ENCODE results near the gene VWC2L.

Gene VWC2L

DNA sequence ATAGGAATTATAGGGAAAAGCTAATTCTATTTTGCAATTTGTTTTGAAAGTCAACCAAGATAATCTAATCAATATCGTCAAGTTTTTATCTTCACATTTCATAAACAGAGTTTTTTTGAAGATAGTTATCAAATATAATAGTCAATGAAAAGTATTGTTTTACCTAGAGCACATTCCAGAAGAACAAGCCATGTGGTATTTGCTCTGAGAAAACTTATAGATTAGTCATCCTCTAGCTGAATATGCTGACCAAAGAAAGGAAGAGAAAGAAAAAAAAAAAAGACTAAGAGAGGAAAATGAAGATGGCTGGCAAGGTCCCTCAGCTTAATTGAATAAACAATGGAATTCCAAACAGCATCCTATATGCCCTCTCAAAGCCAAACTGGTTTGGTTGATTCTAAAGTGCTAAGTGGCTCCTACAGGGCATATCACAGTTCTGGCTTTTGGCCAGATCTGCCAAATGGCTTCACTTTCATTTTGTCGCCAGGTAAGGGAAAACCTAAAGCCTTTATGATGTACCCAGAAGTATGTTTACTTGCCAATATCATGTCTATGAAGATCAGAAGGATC lies 132.6 kb downstream of the VWC2L start:
- no peak for DNase-seq

DNA sequence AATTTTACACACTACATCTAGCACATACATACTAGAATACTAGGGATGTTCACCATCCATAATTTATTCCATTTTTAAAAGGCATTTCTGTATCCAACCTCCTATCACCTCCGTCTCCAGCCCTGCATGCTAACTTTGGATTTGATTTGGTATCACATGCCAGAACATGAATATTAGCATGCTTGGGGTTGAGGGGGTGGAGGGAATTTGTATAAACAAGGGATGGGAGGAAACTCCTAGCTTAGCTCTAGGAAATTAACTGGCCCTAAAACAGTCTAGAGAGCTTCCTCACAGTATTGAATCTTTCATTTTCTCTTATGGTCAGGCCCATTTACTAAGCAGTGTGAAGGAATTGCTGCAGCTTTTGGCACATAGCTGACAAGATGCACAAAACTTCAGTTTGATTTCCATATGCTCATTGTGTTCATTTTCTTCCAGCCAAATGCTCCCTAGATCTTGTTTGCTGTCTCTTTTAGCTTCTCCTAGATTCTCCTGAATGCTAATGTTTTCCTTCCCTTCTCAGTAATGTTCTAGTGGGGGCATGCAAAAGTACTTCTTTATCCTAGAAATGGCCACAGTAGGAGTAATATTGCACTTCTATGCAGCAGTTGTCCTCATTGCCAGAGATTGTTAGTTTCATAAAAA lies 135.2 kb downstream of the VWC2L start:
- no peak for DNase-seq

DNA sequence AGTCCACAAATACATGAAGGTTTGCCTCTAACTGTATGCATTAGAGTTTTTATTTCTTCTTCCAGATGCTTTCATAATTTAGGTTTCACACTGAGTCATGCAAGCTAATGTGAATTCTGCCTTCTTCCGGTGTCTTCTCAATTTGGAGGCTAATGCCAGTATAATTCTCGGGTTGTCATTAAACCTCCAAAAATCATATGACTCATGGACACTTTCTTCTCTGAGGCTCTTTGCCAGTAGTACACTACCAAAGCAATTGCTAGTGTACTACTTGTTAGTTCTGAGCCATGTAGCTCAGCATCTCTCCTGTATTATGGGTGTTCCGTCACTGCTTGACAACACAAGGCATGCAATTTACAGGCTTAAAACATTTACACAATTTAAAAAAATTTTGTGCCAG lies 137.1 kb downstream of the VWC2L start:
- DNase-seq, result no peak

DNA sequence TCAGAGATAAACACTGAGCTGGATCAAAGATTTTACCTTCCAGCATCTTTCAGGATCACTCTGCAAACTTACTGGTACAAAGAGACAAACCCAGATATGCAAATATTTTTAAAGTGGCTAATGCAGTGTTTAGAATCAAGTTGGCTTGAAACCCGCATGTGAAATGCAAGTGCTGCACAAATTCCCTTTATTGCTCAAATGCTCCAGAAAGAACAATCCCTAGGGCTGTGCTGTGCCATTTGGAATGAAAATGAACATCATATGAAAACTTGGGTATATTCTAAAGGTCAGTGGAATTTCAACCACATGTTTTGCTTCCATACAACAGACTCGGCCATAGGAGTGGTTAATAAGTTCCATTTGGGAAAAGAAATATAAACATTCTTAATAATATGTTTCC lies 139.1 kb downstream of the VWC2L start:
- no peak for DNase-seq

DNA sequence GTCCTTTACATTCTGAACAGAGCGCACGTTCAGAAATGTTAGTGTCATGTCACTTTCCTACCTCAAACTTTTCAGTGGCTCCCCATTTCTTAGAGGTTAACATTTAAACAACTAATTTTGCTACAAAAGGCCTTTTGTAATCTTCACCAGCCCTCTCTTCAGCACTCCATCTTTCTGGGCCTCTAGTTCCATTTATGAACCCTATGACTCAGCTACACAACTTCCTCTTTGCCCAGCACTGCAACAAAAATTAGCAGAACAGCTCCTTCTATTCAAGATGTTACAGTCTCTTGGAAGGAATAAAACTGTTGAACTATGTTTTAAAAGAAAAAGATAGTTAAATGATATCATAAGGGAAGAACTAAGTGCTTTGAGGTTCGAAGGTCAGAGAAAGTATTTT lies 139.9 kb downstream of the VWC2L start:
- no peak for DNase-seq

DNA sequence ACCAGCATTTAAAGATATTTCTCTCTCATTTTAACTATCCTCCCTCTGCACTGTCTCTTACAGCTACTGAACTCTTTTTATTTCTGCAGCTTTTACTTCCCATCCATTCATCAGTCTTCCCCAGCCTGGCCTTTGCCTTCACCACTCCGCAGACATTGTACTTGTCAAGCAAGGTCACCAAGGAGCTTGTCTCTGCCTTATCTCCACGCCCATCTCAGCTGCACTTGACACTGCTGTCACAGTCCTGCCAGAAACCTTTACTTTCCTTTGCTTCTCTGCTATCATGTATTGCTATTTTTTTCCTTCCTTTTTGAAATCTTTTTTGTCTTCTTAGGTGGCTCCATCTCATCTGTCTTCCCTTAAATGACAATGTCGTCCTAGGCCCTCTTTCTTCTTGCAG lies 147.0 kb downstream of the VWC2L start:
- DNase-seq, result no peak

DNA sequence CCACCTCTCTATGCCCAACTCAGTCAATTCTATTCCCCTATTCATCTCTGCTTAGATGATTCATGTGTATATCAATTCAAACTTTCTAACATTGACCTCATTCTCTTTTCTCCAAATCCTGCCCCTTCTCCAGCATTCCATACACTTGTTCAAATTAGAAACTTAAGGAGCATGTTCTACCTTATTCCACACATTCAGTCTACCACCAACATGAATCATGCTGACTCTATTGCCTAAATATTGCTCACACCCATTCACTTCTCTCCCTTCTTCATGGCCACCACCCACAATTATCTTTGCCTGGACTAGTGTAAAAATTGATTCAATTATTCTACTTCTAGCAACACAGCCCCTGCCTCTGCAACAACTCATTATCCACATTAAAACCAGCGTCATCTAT lies 147.5 kb downstream of the VWC2L start:
- DNase-seq, result no peak

DNA sequence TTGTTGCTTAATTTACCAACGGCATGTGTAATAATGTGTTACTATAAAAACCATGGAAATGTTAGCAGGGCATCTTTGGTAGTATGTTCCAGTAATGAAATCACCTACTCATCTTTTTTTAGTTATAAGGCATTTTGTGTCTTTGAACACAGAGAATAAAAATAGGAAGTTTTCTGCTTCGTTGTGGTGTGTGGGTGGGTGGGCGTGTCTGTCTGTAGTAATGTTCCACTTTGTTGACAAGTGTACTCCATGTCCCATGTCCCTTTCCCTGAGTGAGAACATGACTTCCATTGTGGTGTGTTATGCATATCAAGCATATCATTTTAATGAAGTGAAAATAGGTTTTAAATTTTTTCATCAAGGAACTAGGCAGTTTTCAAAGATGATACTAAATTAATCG lies 149.3 kb downstream of the VWC2L start:
- DNase-seq, result no peak

DNA sequence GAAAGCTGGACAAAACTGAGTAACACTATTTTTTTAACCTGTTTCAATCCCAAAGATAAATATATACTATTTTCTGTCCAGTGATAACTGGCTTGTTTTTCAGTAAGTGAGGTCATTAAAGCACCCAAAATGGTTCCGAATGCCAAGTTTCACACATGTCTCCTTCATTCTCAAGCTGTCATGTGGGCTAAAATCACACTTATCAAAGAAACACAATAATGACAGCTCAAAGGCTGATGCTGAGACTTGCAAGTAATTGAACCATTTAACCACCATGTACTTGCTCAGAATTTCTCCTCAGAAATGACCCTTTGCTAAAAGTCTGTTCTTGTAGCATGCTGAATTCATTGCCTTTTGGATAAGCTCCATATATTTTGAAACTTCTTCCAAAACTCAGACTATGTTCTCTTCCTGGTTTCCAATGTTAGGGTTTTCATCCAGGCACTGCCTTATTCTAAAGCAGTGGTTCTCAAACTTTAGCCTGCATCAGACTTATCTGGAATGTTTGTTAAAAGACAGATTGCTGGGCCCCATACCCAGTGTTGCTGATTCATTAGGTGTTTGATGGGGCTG lies 149.8 kb downstream of the VWC2L start:
- no peak for DNase-seq

DNA sequence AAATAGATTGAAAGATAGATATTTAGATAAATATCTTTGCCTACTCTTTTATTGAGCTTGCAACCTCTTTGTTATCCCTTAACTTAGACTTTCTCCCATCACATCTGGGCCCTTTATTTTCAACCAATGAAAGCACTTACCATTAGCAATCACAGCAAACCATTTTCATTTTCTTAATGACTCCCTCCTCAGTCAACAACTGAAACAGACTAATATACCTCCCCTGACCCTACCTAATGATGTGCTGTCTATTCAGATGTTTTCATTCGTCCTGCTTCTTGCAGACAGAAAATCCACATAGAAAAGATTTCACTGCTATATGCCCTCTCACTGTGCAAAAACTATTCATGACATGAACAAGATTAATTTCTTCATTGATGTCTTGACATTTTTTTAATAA lies 154.4 kb downstream of the VWC2L start:
- no peak for DNase-seq

DNA sequence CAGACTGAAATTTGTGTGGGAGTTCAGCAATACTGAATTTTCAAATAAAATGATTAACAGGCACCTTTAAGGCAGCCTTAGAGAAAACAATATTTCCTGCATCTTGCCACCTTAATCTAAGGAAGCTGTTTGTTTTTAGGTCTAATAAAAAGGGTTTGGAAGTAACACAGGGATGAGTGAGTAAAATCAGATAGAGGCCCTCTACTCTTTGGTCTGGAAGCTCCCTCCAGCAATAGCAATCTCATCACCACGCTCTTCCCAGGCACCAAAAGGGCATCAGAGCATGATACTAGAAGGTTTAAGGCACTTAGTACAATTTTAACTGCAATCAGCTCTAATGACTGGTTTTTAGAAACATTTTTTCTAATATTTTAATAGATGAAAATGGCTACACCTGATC lies 155.6 kb downstream of the VWC2L start:
- no peak for DNase-seq

DNA sequence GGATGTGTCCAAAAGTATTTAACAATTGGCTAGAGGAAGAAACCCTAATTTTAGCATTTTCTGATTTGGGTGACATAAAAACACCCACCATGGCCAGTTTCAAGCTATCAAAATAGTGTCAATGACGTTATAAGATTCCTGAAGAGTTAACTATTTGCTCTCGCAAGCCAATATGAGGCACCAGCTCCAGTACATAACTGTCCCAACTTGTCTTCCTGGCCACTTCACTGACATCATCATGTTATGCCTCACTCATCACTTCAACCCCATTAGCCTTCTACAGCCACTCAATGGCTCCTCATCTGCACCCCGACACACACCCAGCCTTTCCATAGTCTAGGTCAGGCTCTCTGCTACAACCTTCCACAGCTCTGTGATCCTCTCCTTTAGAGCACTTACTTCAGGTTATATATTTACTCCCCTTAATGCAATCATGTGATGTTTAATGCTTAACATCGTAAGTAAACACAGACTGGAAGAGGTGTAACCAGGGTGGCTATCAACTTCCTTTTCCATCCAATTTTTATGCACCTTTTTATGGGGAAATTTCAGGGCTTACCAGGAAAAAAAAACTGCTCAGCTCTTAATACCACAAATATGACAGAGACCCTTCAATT lies 158.7 kb downstream of the VWC2L start:
- no peak for DNase-seq

DNA sequence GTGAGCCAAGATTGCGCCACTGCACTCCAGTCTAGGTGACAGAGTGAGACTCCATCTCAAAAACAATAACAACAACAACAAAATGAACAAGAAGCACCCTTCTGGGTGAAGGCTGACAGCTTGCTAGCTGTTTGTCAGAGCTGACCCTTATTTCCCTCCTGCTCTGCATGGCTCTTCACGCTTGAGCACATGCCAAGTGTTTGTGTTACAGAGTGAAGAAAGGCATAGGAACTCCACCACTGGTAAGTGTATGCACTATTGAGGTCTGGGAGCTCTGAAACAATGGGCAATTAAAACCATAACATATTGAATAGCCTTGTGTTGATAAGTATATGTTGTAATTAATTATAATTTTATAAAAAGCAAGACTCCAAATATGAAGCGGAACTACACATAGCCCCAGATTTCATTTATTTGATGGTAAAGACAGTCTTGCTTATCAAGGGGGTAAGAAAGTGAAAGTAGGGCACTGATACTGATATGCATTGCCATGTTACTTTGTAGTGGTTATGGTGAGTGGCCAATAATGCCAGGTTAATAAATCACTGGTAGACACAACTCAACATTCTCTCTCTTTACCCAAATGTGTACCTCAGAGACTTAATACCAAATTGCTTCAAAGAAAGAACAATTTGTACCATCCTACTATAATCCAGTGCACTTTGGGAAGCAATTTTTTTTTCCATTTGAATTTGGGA lies 163.4 kb downstream of the VWC2L start:
- DNase-seq, result no peak

DNA sequence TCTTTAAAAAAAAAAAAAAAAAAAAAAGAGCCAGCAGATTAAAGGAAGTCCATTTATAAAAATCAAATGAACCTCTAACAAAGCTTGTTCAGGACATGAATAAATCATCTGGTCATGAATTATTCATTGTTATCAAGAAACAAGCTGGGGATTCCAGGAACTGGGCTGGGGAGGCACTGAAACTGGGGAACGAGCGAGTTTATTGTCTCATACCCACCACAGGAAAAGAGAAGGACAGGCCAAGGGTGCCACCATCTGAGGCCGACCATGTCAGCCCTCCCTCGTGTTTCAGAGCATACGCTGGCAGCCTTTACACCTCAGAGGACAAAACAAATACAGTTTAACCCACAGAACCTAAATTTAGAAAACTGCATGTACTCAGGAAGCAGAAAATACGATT lies 164.2 kb downstream of the VWC2L start:
- DNase-seq, result no peak

DNA sequence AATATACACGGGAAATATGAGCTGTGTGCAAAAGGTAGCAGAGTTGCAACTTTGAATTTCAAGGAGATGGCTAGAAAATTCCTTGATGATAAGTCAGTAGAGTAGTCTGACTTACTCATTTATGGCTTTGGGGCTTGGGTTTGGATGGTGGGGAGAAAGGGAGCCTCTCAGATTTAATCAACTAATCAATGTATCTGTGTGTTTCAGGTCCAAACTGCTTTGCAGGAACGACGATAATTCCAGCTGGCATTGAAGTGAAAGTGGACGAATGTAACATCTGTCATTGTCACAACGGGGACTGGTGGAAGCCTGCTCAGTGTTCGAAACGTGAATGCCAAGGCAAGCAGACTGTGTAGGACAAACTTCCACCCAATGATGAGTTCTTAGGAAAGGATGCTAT lies 164.6 kb downstream of the VWC2L start:
- DNase-seq, result no peak

DNA sequence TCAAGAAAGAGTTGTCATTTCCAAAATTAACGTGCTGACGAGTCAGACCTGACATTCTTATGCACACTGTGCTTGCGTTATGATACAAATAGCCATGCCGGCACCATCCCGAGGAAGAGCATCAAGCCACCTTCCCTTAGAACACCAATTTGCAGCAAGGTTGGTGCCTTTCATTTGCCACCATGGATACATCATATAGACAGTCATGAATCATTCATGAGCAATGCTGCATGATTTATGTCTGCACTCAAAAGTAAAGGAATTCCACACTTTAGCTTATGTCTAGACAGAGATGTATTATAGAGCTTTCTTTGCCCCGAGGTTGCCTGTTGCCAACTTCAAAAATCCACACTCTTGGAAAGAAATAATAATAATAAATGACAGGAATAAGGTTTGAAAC lies 166.9 kb downstream of the VWC2L start:
- no peak for DNase-seq

DNA sequence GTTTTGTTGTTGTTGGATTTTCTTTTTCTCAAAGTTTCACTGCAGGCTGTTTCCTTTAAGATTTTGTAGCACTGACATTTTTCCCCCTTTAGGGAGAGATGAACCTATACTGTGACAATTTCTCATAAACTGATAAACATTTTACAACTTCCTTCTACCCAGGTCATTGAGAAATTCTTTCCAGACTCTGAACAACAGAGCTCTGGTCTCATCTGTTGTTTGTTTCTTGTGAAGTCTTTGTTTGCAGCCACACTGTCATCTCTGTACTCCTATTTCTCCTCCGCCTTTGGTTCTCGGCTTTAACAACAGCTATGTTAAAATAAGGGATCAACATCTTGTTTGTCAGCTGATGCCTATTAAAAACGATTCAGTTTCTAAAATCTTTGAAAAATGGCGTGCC lies 167.6 kb downstream of the VWC2L start:
- no peak for DNase-seq

DNA sequence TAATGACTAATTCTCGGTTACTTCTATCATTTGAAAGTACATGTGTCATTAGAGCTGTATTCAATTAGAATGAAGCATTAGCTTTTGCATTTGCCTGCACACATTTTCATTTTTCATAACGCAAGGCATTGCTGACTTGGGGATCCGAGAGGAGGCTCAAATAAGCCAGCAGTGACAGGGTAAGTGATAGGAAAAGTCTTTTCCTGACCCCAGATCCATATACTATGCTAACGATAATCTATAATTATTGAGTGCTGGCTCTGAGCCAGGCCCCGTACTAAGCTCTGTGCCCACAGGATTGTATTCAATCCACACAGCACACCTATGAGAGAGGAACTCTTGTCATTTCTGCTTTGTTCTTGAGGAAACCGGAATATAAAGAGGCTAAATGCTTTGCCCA lies 168.2 kb downstream of the VWC2L start:
- no peak for DNase-seq

DNA sequence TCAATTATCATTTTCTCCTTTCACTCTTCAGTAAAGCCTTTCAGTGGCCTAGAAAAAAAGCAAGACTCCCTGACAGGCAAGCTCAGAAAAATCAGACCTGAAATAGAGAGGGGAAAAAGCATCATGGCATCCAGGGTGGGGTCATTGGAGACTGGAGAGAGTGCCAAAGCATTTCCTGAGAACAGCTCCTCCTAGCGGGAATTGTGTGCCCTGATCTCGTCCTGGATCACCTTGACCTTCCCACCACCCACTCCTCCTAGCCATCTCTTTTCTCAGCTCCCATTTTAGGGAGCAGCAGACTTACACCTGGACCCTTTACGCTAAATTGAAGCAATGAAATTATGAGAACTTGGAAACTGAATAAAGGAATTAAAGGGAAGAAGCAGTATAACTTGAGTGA lies 176.6 kb downstream of the VWC2L start:
- DNase-seq, result no peak

DNA sequence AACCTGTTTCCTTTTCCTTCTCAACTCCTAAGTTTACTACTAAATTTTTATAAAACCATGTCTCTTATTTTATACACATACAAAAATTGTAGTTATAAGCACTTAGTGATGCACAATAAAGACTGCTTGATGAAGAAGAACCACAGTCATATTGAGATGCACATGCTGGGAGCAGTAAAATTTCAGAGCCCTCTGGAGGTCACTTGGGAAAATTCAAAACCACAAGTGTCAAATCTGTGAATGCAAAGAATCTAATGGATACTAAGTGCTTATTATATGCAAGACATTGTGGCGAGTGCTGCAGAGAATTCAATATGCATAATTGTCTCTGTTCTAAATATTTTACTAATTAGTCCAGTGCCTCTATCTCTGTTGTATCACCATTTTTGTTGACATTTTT lies 180.5 kb downstream of the VWC2L start:
- DNase-seq, result no peak

DNA sequence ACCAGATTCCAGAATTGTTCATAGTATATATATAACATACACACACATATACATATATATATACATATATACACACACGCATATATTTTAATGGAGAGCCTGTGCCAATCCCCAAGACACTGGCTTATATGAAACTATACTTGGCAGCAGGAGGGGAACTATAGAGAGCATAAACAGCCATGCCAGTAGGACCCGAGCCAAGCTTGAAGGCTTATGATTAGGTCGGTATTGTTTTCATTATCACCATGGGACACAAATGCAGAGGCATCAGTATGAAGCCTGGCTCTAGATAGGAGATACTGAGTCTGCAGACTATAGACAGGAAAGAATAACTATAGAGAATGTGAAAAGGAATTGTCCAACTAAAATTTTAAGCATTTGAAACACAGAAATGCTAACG lies 181.2 kb downstream of the VWC2L start:
- no peak for DNase-seq

DNA sequence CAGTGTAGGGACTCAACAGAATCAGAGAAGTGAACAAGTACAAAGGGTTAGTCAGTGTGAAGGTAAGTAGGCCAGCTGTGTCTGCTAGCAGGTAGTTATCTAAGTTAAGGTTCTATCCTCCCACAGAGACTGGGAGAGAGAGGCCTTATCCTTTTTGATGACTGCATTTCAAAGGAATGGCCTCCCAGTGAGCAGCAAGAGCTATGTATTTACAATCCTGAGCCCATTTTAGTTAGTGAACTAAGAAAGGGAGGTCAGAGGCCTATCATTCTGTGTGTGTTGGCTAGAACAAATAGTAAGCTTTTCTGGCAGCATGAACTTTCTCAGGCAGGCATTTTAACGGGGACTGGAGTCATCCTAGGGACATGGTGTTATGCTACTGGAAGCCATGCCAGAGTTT lies 182.9 kb downstream of the VWC2L start:
- DNase-seq, result no peak

DNA sequence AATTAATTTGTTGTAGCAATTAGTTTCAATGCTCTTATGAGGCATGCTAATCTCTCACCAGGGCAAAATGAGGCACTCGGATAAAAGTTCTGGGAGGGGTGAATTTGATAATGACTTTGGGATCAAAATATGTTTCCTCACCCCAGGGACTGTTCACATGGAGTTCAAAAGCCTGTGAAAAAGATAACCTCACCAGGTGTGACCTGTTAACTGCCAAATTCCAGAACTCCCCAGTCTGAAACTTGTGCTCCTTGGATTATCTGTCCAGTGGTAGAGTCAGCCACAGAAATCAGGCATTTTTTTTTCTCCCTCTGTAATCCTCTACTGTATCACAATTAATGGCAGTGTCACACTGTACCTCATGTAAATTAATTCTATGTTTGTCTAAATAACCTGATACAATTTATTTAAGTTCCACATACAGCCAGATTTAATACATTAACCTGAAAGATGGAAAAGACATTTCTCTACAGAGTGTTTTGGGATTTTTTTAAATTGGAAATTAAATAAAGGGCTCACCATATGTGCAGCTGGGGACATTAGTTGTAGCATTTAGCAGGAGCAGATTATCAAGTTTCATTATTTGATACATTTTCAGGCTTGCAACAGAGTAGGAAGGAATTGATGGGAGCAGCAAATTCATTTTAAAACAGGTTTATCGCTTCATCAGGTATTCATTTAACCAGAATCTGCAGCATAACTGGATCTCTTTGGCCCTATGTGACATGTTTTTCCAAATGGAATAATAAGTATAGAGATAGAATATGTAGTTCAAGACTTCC lies 191.2 kb downstream of the VWC2L start:
- no peak for DNase-seq
